Fibroblast of skin of left quadriceps (primary cell): ENCODE measurements around the gene CCDC148.
"Not testable (repeated sequence)": the region's sequence is repeated elsewhere in the genome, so short reads cannot be mapped to it uniquely, and the experiment has no call there.

Experiments
- DNase-seq, 2 experiments: peaks; one replicate each; pipeline ENCODE4 v3.0.0-alpha.2; 2013; ENCODE audit warnings: low read depth in 2 of 2

CCDC148 gene

DNA sequence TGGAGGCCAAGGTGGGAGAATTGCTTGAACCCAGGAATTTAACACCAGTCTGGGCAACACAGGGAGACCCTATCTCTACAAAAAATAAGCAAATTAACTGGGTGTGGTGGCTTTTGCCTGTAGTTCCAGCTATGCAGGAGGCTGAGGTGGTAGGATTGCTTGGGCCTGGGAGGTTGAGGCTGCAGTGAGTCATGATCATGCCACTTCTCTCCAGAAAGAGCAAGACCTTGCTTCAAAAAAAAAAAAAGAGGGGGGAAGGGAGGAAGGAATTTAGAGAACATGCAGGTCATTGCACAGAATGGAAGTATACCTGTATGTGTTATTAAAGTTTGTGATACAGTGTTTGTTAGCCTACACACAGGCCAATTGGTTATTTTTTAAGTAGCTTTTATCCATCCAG lies 26.0 kb upstream of the CCDC148 start:
- no peak for DNase-seq

GRCh38 chr2:158481116-158481515 lies 24.6 kb upstream of the CCDC148 start:
- no peak for DNase-seq

DNA sequence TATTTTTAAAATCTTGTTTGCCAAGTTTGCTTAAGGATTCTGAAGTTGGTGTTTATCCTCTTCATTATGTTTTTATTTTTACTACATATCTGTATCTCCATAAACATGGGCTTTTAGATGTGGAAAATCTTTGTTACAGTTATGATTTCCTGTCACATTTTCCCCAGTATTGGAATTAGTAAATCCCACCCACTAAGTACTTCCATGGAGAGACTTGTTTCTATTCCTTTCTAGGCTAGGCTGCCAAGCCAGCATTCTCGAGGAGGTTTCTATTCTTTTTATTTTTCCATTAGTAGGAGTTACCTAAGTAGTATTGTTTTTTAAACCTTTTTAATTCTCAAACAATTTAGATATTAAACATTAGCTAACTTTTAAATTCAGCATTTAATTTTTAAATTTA lies 22.3 kb upstream of the CCDC148 start:
- DNase-seq: no peak

DNA sequence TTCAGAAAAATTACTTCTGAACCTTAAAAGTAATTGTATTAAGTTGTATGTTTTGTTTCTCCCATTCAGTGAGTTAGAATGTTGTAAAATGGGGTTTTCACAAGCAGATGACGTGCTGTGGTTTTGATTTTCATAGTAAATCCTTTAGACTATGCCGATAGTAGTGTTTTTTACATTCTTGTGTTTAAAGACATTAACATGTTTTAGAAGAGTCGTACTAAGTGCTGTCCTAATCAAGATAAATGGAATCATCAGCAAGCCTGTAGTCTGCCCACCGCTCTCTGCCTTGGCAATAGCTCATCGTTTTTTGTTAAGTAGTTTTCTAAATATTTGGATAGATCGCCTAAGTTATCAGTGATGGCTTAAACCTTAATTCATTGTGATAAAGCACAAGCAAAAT lies 21.7 kb upstream of the CCDC148 start:
- DNase-seq: no peak

DNA sequence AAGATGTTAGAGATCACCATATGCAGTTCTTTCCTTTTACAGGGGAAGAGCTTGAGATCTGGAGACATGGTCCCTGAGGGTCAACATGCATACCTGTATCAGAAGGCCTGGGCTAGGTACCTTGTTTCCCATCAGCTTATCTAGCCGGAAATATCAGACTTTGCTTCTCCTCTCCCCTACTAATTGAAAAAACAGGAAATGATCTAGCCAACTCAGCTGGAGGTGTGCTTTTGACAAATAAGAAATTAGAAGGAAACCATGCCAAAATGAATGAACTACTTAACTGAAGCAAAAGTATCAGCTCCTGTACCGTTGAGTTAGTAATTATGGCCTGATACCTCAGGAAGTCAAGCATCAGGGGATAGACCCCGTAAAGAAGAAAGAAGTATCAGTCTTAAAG lies 20.6 kb upstream of the CCDC148 start:
- DNase-seq: no peak

GRCh38 chr2:158474526-158475011 lies 18.0 kb upstream of the CCDC148 start:
- not testable (repeated sequence) for DNase-seq

DNA sequence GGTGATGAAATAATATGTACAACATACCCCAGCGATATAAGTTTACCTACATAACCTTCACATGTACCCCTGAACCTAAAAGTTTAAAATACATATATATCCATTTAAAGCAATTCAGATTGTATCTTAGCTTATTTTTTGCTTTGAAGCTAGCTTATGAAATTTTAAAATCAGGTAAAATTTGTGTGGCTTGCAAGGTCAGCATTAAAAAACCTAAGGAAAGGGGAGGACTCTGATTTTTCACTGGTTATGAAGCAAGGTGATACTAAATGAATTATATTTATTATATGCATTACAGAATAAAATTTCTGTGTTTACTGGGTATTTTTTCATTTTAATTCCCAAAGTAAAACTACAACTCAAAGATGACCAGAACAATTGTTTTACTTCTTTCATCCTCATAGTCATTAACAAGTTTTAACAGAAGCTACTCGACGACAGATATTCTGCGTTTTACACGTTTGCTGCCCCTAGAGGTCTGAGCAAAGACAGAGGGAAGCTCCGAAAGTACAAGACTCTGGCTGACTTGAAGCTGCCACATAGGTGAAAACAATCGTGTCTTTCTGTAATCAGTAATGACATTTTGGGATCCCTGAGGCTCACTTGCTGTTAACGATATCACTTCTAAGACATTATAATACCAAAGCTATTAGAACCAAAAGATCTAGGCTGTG lies 17.3 kb upstream of the CCDC148 start:
- no peak for DNase-seq

DNA sequence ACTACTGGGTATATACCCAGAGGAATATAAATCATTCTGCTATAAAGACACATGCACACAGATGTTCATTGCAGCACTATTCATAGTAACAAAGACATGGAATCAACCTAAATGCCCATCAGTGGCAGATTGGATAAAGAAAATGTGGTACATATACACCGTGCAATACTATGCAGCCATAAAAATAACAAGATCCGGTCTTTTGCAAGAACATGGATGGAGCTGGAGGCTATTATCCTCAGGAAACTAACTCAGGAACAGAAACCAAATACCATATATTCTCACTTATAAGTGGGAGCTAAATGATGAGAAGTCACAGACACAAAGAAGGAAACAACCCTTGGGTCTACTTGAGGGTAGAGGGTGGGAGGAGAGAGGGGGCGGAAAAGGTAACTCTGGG lies 16.7 kb upstream of the CCDC148 start:
- DNase-seq: not testable (repeated sequence)

- not testable (repeated sequence) for DNase-seq
Observed at GRCh38 chr2:158472829-158473228, 16.3 kb upstream of the CCDC148 start.

DNA sequence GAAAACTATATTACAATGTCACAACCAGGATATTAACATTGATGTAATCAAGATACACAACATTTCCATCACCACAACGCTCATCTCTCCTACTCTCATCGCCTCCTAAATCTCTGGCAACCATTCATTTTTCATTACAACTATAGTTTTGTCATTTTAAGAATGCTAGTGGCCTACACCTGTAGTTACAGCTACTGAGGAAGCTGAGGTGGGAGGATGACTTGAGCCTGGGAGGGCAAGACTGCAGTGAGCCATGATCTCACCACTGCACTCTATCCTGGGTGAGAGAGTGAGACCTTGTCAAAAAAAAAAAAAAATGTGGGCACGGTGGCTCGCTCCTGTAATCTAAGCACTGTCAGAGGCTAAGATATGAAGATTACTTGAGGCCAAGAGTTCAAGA lies 10.7 kb upstream of the CCDC148 start:
- DNase-seq: no peak

DNA sequence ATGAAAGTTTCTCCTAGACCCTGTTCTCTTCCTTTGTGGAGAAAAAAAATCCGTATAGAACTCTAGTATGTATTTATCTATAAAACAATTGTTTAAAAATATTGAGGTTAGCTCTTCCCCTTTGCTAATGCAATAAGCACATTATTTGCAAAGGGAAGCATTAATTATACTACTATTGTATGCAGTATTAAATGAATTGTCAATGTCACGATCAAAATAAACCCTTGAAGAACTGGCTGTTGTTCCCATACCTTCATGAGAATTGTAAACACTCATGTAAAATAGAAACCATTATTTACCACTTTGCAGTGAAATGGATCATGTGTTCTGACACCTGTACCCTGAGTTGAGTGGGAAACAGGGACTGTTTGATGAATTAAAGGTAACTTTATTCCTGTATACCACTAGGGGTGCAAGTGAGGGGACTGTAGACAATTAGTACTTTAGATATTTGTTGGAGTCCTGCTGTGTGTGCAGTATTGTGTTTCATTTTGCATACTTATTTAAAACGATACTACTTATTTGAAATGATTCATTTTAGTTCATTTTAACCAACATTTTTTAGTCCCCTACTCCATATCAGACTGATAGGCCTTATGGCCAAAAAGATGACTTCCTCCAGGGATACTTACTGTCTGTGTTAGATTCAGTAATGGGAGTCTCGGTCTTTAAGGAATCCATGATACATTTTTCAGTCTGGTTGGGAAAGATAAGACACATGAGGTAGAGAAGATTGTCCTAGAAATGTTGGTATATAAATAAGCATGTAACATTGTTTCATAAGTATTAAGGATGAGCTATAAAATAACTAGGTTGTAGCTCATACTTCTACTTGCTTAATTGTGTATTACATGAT lies 8.1 kb upstream of the CCDC148 start:
- DNase-seq: no peak

GRCh38 chr2:158463496-158464095 lies 7.0 kb upstream of the CCDC148 start:
- DNase-seq: peak in 1 of 2 experiments; percentile 19

DNA sequence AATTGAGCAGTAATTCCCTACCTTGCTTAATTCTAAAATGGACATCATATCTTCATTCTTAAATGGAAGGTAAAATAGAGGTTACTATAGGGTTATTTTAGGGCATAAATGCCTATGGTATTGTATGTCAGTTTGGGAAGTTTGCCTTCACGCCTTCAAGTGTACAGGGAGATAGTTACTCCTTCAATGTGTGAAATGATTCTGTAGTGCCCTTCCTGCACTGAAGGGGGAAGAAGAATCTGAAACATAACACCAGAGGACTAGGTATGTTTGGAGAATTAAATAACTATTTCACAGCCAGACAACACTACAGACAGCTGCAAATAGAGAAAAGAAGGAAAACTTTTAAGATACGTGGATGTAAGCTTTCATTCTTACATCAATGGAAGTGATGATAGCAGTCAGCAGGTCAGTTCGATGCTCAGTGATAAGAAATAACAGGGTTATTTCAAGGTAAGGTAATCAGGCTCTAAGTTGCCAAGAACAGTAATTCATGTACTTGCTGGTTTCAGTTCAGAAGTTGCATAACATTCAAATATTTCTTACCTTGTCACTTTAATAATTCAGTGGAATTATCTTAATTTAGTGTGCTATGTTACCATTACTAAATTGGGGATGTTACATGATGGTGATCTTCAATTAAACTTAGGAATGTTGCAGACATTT lies 4.2 kb upstream of the CCDC148 start:
- no peak for DNase-seq

GRCh38 chr2:158459161-158460003 lies 2.8 kb upstream of the CCDC148 start:
- DNase-seq: no peak

GRCh38 chr2:158458617-158458920 lies 2.0 kb upstream of the CCDC148 start:
- no peak for DNase-seq

DNA sequence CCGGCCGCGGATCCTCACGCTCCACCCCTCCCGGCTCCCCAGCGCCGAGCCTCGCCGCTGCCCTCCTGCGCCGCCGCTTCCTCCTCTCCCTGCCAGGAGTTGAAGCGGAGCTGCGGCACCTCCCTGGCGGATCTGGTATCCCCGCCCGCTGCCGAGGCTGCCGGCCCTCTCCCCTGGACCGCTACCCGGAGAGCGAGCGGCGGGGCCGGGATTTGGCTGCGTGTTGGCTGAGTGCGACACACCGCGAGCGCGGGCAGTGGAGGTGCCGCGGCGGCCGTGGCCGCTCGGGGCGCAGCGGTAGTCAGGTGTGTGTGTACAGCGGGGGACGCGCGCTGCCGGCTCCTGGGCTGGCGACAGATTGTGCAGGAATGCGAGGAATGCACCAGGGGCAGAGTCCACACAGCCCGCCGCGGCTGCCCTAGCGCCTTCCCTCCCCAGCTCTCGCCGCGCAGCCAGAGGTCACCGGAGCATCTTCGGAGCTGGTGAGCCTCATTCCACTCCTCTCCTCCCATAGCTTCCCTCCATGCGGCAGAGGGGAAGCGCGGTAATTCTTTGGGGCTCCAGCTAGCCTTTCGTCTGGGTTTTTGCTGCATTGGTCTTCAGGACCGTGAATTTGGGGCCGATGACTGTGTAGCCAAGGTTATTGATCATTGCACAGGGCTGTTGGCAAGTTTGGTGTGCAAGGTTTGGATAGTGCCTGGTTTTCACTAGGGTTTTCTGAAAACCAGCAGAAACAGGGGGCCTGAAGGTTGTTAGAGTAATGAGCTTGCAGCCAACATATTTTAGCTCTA lies 1.5 kb upstream of the CCDC148 start:
- DNase-seq: no peak

- peak in 1 of 2 experiments; percentile 25 for DNase-seq
Observed at GRCh38 chr2:158457092-158457825, 706 bp upstream of the CCDC148 start.

GRCh38 chr2:158443606-158444005 lies 12.9 kb downstream of the CCDC148 start:
- DNase-seq: no peak

DNA sequence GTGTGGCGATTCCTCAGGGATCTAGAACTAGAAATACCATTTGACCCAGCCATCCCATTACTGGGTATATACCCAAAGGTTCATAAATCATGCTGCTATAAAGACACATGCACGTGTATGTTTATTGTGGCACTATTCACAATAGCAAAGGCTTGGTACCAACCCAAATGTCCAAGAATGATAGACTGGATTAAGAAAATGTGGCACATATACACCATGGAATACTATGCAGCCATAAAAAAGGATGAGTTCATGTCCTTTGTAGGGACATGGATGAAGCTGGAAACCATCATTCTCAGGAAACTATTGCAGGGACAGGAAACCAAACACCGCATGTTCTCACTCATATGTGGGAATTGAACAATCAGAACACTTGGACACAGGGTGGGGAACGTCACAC lies 17.5 kb downstream of the CCDC148 start:
- DNase-seq: not testable (repeated sequence)

GRCh38 chr2:158433716-158434115 lies 22.8 kb downstream of the CCDC148 start:
- not testable (repeated sequence) for DNase-seq
